ENCODE measurements around the gene JPT1.

DNA sequence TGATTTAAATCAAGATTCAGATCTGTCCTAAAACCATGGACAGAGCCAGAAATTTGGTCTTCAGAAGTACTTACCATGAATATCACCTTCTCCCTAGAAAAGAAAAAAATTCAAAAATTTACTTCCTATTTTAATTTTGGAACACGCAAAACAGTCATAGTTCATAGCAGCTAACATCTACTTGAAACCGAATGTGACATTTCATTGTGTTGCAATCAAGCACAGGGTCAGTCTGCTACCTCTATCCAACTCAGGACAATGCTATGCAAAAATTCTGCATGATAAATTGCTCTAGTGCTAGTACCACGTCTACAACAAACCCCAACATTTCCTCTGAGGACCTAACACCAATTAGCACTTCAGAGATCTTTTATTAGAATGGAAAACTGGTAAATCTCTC lies 7.7 kb downstream of the JPT1 start:
- TF ChIP-seq POLR2AphosphoS5 (IDR thresholded peaks at IDR 0.05; ENCODE audit: low read depth) (no peak), ZNF114 (CRISPR knock-in tag; IDR thresholded peaks at IDR 0.05) (no peak)
- TF ChIP-seq, protein P1, sequence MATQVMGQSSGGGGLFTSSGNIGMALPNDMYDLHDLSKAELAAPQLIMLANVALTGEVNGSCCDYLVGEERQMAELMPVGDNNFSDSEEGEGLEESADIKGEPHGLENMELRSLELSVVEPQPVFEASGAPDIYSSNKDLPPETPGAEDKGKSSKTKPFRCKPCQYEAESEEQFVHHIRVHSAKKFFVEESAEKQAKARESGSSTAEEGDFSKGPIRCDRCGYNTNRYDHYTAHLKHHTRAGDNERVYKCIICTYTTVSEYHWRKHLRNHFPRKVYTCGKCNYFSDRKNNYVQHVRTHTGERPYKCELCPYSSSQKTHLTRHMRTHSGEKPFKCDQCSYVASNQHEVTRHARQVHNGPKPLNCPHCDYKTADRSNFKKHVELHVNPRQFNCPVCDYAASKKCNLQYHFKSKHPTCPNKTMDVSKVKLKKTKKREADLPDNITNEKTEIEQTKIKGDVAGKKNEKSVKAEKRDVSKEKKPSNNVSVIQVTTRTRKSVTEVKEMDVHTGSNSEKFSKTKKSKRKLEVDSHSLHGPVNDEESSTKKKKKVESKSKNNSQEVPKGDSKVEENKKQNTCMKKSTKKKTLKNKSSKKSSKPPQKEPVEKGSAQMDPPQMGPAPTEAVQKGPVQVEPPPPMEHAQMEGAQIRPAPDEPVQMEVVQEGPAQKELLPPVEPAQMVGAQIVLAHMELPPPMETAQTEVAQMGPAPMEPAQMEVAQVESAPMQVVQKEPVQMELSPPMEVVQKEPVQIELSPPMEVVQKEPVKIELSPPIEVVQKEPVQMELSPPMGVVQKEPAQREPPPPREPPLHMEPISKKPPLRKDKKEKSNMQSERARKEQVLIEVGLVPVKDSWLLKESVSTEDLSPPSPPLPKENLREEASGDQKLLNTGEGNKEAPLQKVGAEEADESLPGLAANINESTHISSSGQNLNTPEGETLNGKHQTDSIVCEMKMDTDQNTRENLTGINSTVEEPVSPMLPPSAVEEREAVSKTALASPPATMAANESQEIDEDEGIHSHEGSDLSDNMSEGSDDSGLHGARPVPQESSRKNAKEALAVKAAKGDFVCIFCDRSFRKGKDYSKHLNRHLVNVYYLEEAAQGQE (IDR thresholded peaks at IDR 0.05; ENCODE audit: unreplicated experiment): no peak
